GM19035 (cell line): ENCODE data around the gene MMP27.

Source experiments
- ATAC-seq: cut with Tn5 transposase; IDR thresholded peaks from one replicate; pipeline ENCODE4 v1.9.1; 2021; ENCODE audit not compliant: unreplicated experiment

MMP27 gene

DNA sequence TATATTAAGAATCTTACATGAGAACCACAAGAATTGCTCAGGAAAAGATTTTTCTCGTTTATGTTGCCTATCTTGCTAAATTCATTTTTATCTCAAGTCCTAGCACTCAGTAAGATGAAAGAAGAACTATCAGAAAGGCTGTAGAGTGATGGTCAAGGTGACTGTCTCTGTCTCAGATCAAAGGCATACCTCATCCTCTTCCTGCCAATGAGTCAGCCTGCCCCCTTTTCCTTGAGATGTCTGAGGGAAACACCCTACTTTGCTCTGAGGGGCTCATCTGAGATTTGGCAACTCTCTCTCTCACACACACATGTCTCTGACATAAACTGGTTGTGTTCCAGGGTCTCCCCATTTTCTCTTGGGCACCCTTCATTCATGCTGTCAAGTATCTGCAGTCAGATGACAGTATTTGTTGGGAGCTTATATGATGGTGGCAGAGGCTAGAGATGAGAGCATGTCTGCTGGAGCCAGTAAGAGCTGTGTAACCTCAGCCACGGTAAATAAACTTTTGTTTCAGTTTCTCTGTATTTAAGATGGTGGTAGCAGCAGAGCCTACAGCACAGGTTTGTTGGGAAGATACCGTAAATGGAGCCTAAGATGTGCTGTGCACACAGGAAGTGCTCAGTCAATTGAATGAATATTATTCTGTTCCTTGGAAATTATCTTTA, 1.6 kb downstream of the MMP27 start:
- ATAC-seq, result no peak

- ATAC-seq, result no peak
These were observed 10.4 kb downstream of the MMP27 start for GRCh38 chr11:102695201-102695600.

- no peak for ATAC-seq
These were observed 19.8 kb downstream of the MMP27 start for GRCh38 chr11:102685754-102686153.

DNA sequence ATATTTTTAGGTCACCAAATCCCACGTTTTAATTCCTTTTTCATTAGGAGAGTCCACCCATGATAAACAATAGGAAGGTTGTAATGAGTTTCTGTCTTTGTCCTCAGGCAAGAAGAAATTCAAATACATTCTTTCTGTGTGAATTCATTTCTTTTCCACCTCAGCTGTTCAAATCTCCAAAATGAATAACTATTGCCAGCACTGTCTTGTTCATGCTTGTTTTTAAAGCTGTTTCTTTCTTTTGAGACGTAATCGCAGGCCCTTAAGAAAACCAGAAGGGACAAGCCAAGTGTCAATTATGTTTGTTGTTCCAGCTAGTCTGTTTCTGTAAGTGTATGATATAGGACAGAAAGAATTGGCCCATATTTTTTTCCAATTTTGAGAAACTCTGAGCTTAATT, 20.2 kb downstream of the MMP27 start:
- no peak for ATAC-seq

- ATAC-seq, result no peak
These were observed 22.3 kb downstream of the MMP27 start for GRCh38 chr11:102683277-102683676.

DNA sequence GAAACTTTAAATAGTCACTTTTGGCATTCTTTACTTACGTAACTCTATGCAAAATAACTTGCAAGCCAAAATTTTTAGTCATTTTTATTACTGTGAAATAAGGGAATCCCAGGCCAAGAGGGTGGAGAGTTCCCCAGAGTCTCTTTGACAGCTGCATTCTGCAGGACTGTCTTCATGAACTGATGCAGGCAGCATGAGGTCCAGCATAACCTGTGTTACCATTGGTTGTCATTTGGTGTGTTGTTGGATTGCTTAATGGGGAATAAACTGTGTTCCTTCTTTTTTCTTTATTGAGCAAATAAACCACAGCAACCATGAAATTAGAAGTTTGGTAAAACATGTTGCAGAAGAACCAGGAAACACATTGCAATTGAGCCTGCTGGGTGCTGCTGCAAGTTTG, 24.6 kb downstream of the MMP27 start:
- ATAC-seq, result no peak

DNA sequence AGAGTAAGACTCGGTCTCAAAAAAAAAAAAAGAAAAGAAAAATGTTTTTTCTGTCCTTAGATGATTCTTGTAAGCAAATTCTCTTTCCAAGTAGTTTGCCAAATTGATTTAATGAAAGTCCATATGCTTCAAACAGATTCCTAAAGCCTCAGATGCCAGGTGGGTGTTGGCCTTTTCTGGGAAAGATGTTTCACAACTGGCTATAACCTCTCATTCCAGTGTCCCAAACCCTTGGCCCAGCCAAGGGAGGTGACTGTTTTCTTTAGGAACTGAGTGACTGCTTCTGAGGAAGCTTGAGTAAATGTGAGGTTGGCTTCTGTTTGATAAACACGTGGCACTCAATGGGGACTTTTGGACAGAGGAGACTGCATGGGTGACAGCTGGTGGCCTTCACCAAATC, 27.5 kb downstream of the MMP27 start:
- ATAC-seq, result no peak

DNA sequence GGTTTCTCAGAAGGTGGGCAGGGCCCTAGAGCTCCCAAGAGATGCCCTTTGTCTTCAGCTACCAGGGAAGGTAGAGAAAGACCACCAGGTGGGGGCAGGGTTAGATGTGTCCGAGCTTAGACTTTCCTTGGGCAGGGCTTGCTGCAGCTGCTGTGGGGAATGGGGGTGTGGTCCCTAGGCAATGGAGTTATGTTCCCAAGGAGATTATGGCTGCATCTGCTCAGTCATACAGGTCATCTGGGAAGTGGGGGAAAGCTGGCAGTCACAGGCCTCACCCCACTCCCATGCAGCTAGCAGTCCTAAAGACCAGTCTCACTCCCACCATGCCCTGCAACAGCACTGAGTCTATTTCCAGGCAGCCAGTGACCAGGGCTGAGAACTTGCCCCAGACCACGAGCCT, 29.5 kb downstream of the MMP27 start:
- ATAC-seq, result no peak

DNA sequence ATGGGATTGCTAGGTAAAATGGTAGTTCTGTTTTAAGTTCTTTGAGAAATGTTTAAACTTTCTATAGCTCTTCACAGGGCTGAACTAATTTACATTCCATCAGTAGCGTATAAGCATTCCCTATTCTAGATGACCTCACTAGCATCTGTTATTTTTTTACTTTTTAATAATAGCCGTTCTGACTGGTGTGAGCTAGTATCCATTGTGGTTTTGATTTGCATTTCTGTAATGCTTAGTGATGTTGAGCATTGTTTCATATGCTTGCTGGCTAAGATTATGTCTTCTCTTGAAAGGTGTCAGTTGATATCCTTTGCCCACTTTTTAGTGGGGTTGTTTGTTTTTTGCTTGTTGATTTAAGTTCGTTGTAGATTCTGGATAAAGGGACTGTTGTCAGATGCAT, 35.9 kb downstream of the MMP27 start:
- peak; percentile 71 for ATAC-seq

DNA sequence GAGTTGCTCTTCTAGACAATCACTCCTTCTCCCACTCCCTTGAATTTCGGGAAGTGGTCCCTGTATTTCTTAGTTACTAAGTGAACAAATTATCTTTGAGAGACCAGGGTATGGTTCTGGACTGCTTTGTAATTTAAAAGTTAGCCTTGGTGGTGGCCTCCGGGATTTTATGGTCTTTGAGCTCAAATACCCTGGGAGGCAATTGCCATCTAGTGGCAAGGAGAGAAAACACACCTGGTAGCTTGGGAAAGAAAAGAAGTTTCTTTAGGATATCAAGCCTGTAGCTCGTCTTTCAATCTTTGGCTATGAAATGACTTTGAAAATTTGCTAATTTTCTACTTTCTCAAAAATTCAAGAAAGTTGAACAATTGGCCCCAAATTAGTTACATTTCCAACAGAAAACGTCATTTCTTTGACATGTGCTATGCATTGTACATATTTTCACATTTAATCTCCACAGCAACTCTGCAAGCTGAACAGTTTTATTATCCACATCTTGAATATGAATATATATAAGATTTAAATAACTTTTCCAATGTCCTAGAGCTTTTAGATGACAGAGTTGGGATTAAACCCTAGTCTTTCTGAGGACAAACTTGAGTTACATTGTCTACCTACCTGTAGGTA, 39.1 kb downstream of the MMP27 start:
- peak; percentile 61 for ATAC-seq

GRCh38 chr11:102664001-102664752, 41.4 kb downstream of the MMP27 start:
- ATAC-seq, result peak; percentile 48

DNA sequence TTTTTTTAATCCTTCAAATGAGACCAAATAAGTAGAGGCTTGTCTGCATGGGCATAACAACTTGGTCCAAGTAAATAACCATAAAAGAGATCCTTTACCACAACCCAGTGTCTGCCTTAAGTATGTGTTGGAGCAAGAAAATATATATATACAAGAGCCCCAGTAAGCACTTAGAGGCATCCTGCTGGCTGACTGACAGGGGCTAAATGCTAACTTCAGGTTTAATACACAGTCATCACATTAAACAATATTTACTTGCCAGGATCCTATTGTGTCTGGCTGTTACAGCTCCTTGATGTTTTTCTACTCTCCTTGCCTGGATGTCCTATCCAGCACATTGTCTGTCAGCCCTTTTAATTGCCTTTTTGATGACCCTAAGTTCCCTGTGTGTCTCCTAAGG, 43.0 kb downstream of the MMP27 start:
- no peak for ATAC-seq

GRCh38 chr11:102661040-102661439, 44.5 kb downstream of the MMP27 start:
- no peak for ATAC-seq

- ATAC-seq, result no peak
These were observed 49.0 kb downstream of the MMP27 start for GRCh38 chr11:102656528-102656927.

- no peak for ATAC-seq
These were observed 50.0 kb downstream of the MMP27 start for GRCh38 chr11:102655547-102655946.

DNA sequence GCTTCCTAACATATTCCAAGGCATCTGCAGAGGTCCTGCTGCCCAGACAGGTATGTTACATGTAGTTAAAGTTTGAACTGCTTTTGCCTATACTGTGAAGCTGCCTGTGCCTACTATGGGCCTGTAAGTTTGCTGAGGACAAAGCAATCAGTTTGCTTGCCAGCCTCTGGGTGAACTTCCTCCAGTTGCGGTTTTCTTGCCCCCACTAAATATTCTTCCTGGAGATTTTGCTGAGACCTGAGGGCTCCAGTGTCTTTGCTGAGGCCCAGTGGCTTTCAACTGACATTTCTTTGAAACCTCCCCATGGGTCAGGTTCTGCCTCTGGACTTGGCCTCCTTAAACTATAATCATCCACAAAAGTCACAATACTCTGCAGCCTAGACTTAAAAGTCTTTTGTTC, 50.8 kb downstream of the MMP27 start:
- ATAC-seq, result no peak

GRCh38 chr11:102653744-102654291, 51.8 kb downstream of the MMP27 start:
- ATAC-seq, result no peak

DNA sequence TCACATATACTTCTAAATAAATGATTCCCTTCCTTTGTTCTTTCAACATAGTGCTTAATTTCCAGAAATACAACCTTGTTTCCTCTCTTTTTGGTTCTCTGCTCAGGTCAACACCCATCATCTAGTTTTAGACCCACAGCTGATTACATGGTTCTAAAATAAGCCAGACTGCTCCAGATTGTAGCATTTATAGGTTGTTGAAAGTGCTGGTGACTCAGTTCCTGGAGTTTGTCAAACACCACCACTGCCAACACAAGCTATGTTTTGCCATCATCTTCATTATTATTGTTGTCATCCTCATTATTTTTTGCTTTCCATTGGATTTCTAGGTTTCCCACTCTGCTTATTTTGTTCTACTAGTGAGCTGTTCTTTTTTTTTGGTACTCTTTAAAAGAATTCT, 58.1 kb downstream of the MMP27 start:
- no peak for ATAC-seq

DNA sequence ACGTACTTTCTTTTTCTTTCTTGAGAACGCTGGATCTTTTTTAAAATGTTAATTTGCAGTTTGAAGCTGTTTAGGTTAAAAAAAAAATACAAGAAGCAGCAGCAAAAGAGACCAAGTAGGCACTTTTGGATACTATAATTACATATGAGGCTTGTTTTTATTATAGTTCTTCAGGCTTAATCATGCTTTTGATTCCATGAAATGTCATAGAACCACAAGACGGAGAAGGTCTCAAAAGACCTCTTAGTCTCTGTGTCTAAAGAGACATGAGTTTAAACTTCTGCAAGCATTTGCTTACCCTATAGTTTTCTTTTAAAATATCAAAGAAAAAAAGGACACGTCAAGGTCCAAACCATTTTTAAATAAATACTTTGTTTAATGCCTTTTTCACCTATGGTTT, 61.6 kb downstream of the MMP27 start:
- ATAC-seq, result no peak
